ENCODE results near the gene SREBF2.
A peak's percentile ranks its signal among the peaks of the same experiment; 100 is the strongest.

SREBF2 gene

GRCh38 chr22:41832553-41833368 lies at the start of gene SREBF2:
Gene SREBF2 (plus strand): TSS chr22:41833105. CDS start chr22:41833271, 166 bp downstream.
- peak; percentile 97 to 99 for DNase-seq

- DNase-seq, result no peak
Observed at GRCh38 chr22:41787331-41787730, 45.6 kb upstream of the SREBF2 start.

- no peak for DNase-seq
Observed at GRCh38 chr22:41793871-41794270, 39.0 kb upstream of the SREBF2 start.

- no peak for DNase-seq
Observed at GRCh38 chr22:41798736-41799135, 34.2 kb upstream of the SREBF2 start.

- no peak for DNase-seq
Observed at GRCh38 chr22:41799486-41800347, 33.2 kb upstream of the SREBF2 start.

- DNase-seq, result peak; percentile 53 to 80
Observed at GRCh38 chr22:41800348-41801146, 32.4 kb upstream of the SREBF2 start, which contains the start of gene CCDC134. Gene CCDC134 (plus strand): TSS chr22:41800679. CDS start chr22:41808891, 8,212 bp downstream.

DNA sequence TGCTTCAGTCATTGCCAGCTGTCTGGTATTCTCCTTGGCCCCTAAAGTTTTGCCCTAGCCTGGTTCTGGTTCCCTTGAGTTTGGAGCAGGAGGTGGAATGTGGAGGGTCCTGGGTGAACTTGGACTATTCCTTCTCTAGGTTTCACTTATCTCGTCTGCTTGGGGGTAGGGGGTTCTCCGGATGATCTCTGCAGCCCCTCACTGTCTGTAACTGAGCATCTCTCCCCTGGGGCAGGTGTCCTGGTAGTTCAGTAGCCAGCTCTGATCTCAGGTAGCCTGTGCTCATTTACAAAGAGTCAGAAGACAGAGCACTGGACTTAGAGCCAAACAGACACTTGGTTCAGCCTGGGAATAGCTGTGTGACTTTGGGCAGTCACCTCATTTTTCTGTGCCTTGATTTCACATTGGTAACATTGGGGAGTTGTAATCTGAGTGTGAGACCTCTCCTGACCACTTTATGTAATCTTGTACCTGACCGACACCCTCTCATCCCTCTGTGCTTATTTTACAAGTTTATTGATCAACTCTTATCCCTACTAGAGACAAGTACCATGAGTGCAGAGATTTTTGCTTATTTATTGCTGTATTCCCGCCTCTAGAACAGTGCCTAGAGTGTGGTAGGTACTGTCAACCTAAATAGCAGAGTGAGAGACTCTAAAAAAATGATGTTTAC lies 31.6 kb upstream of the SREBF2 start:
- DNase-seq, result no peak

- DNase-seq, result no peak
Observed at GRCh38 chr22:41801886-41802285, 31.0 kb upstream of the SREBF2 start.

DNA sequence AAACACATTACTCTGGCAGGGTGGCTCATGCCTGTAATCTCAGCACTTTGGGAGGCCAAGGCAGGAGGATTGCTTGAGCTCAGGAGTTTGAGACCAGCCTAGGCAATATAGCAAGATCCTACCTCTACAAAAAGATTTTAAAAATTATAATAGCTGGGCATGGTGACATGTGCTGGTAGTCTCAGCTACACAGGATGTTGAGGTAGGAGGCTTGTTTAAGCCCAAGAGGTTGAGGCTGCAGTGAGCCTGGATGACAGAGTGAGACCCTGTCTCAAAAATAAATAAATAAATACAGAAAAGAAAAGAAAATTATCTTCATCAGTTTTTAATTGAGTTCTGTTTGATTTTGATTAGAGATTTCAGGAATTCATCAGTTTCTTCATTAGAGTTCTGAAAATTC lies 27.3 kb upstream of the SREBF2 start:
- no peak for DNase-seq

DNA sequence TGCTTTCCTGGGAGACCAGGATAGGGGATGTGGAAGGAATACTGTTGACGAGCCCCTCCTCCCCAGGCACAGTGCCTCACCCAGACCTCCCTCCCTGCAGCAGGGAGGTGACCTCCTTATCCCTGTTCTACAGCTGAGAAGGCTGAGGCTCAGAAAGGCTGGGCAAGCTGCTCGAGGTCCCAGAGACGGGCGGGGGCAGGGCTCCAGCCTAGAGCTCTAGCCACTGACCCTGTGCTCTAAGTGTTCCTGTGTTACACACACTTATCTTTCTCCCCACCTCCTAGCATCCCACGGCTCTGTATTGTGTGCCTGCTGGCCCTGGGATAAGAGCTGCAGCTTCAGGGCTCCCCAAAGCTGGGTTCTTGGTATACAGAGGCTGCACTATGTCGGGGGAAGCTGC lies 24.5 kb upstream of the SREBF2 start:
- no peak for DNase-seq

- DNase-seq, result no peak
Observed at GRCh38 chr22:41810022-41810421, 22.9 kb upstream of the SREBF2 start.

DNA sequence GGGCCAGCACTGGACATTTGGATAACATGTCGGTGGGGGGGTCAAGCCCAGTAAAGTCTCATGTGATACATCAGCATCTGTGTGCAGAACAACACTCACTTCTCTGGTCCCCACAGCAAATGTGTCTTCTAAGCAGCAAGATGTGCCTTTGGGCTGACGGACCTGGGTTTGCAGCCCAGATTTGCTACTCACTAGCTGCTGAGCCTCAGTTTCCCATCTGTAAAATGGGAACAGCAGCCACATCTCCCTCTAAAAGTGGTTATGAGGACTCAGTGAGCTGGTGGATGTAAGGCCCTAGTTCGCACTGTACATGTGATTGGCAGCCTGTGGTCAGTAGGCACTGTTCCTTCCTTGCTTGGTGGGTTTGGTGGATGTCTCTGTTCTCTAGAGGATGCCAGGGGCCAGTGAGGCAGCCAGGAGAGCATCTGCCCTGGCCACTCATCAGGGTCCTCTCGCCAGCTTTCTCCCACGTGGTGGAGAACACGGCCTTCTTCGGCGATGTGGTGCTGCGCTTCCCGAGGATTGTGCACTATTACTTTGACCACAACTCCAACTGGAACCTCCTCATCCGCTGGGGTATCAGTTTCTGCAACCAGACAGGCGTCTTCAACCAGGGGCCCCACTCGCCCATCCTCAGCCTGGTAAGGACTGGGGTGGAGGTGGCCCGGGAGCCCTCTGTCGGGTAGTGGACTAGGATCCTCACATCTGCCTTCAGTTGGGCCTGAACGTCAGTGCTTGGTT lies 19.9 kb upstream of the SREBF2 start:
- DNase-seq, result no peak

DNA sequence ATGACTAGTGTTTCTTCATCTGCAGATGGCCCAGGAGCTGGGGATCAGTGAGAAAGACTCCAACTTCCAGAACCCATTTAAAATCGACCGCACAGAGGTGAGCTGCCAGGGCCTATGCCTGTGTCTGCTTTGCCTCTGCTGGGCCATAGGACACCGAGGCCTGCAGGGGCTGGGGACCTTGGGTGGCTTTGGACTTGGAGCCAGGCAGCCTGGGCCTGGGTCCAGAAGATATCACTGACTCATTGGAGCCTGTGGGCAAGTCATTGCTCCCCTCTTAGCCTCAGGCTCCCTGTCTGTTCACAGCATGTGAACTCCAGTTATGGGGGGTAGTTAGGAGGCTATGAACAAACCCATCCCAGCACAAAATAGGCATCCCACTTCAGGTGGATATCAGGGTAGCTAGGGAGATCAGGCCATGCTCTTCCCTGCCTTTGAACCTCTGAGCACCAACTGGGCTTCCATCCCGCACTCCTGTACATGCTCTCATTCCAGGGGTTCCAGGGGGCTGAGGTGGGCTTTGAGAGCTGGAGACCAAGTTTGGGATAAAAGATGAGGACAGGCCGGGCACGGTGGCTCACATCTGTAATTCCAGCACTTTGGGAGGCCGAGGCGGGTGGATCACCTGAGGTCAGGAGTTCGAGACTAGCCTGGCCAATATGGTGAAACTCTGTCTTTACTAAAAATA lies 19.0 kb upstream of the SREBF2 start:
- no peak for DNase-seq

- no peak for DNase-seq
Observed at GRCh38 chr22:41815716-41816115, 17.2 kb upstream of the SREBF2 start.

DNA sequence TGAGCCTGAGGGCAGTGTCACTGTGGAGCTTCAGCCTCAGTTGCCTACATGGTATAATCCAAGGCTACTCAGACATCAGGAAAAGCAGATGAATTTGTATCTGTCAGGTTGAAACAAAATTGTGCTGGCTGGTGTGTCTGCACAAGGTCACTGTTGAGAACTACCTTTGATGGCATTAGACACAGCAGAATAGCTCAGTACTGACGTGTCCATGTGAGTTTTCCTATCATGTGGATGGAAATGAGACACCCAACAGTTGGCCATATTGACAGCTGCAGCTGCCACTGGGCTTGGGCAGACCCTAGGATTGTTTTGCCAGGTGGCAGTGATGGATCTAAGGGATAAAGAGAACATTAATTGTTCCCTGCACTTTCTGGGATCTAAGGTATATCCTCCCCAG lies 16.7 kb upstream of the SREBF2 start:
- no peak for DNase-seq

DNA sequence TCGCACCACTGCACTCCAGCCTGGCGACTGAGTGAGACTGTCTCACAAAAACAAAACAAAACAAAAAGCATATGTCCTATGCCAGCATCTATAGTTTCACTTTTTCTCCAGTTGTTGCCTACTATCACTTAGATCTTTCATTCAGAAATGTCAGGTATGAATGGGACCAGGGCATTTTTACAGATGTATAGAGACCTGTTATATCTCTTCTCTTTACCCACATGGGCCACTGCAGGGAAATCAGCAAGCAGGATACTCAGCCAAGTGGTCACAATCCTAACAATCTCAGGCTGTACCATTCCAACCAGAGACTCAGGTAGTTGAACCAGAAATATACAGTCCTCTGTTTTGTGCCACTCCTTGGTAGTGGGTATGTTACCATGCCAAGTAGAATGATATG lies 16.0 kb upstream of the SREBF2 start:
- no peak for DNase-seq

- DNase-seq, result no peak
Observed at GRCh38 chr22:41818011-41818410, 14.9 kb upstream of the SREBF2 start.

DNA sequence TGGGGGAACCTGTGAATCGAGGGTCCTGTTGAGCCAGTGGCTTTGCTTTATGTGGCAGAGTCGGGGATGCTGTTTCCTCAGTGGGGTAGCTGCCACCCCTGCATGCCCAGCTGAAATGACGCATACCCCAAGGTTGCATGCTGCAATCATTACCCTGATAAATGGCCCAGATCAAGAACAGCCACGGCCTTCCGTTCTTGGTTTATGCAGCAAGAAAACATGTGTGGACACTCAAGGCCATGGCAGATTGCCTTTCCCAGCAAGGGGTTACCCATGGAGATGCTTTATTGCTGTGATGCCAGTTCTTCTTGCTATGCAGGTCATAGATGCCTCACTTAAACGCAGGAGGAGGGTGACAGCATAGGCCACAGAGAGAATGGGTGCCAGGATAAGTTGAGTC lies 14.3 kb upstream of the SREBF2 start:
- DNase-seq, result no peak

GRCh38 chr22:41819257-41819656 lies 13.6 kb upstream of the SREBF2 start:
- no peak for DNase-seq

DNA sequence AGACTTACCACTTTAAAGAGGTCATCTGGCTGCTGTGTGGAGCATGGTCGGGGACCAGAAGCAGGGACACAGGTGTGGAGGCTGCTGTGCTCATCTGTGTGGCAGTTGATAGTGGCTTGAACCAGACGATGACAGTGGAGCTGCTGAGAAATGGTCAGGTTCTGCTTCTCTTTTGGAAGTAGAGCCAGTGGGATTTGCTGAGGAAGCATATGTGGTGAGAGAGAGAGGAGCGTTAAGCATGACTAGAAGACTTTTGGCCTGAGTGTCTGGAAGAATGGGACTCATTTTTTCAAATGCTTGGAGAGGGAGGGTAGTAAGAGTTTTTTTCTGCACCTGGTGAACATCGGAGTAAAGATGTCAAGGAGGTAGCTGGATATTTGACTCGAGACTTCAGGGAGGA lies 12.5 kb upstream of the SREBF2 start:
- no peak for DNase-seq

Data from NCI-H1930 (cell line).